GM10266 (cell line): Measurements from ENCODE around the gene SLC24A4.

Experiments used
- DNase-seq: peaks from one replicate; pipeline ENCODE4 v3.0.0; 2012; ENCODE audit errors: extremely low spot score
- CTCF ChIP-seq: IDR thresholded peaks from 2 replicates; pipeline ENCODE4 v1.5.1; 2012; ENCODE audit warnings: mild to moderate bottlenecking, low read depth; ENCODE audit not compliant: control insufficient read depth, insufficient read depth; ENCODE audit errors: missing control alignments

SLC24A4 gene

GRCh38 chr14:92461891-92462290, 138.9 kb downstream of the SLC24A4 start:
- no peak for TF ChIP-seq CTCF
- no peak for DNase-seq

- DNase-seq: no peak
- no peak for TF ChIP-seq CTCF
Measured at GRCh38 chr14:92462568-92462967, 139.6 kb downstream of the SLC24A4 start.

GRCh38 chr14:92463141-92463540, 140.2 kb downstream of the SLC24A4 start:
- no peak for DNase-seq
- TF ChIP-seq CTCF: no peak

GRCh38 chr14:92464156-92464555, 141.2 kb downstream of the SLC24A4 start:
- no peak for DNase-seq
- no peak for TF ChIP-seq CTCF

- DNase-seq: no peak
- no peak for TF ChIP-seq CTCF
Measured at GRCh38 chr14:92464716-92465115, 141.8 kb downstream of the SLC24A4 start.

GRCh38 chr14:92465353-92466055, 142.5 kb downstream of the SLC24A4 start:
- TF ChIP-seq CTCF: no peak

GRCh38 chr14:92466059-92466458, 143.1 kb downstream of the SLC24A4 start:
- no peak for TF ChIP-seq CTCF
- DNase-seq: no peak

More at GRCh38 chr14:92465353-92466055, 142.5 kb downstream of the SLC24A4 start:
- DNase-seq: no peak
